Stimulated activated naive CD8-positive, alpha-beta T cell treated with anti-CD3 and anti-CD28 coated beads, Interleukin-15, Interleukin-2, amounts not matched to agents 100 U/mL and 50 U/mL, for 24 hours (primary cell): Measurements from ENCODE around the gene C1orf74.

ENCODE experiments used
- ATAC-seq: fragments of 150-1000 bp; cut with Tn5 transposase; one replicate; pipeline ENCODE4 v1.10.0; 2021
- DNase-seq: peaks from one replicate; pipeline ENCODE4 v3.0.0; 2021

The C1orf74 gene

GRCh38 chr1:209784265-209785169, at the start of gene C1orf74:
Gene C1orf74 (minus strand): TSS chr1:209784559. CDS start chr1:209783634, 925 bp downstream.
- ATAC-seq (peak; percentile 97), DNase-seq (peak; percentile 100)

- ATAC-seq (no peak), DNase-seq (no peak)
These were observed 47.3 kb upstream of the C1orf74 start for GRCh38 chr1:209831615-209832014.

GRCh38 chr1:209830722-209831121, 46.4 kb upstream of the C1orf74 start:
- no peak for DNase-seq
- ATAC-seq, result no peak

GRCh38 chr1:209829716-209830115, 45.4 kb upstream of the C1orf74 start:
- ATAC-seq (no peak), DNase-seq (no peak)

GRCh38 chr1:209827384-209828262, 43.3 kb upstream of the C1orf74 start, which contains the start of gene UTP25:
Gene UTP25 (plus strand): TSS chr1:209827972. CDS start chr1:209828064, 92 bp downstream.
- peak; percentile 92 for DNase-seq
- ATAC-seq, result peak; percentile 90

- ATAC-seq (no peak), DNase-seq (no peak)
These were observed 41.5 kb upstream of the C1orf74 start for GRCh38 chr1:209825591-209826434.

GRCh38 chr1:209823143-209824041, 39.0 kb upstream of the C1orf74 start:
- ATAC-seq (peak; percentile 45), DNase-seq (no peak)

GRCh38 chr1:209822706-209823105, 38.3 kb upstream of the C1orf74 start:
- DNase-seq (no peak), ATAC-seq (no peak)

- DNase-seq (no peak), ATAC-seq (no peak)
These were observed 36.6 kb upstream of the C1orf74 start for GRCh38 chr1:209820986-209821385.

- DNase-seq, result no peak
- ATAC-seq, result no peak
These were observed 34.7 kb upstream of the C1orf74 start for GRCh38 chr1:209819058-209819457.

- DNase-seq, result no peak
- no peak for ATAC-seq
These were observed 33.3 kb upstream of the C1orf74 start for GRCh38 chr1:209817691-209818090.

- DNase-seq (no peak), ATAC-seq (no peak)
These were observed 32.6 kb upstream of the C1orf74 start for GRCh38 chr1:209816923-209817322.

GRCh38 chr1:209815931-209816341, 31.6 kb upstream of the C1orf74 start:
- DNase-seq, result peak; percentile 18
- ATAC-seq, result peak; percentile 63

- ATAC-seq, result peak; percentile 24
- DNase-seq, result no peak
These were observed 31.1 kb upstream of the C1orf74 start for GRCh38 chr1:209815490-209815889.

- ATAC-seq, result no peak
- DNase-seq, result no peak
These were observed 29.5 kb upstream of the C1orf74 start for GRCh38 chr1:209813902-209814301.

- ATAC-seq, result no peak
- DNase-seq, result no peak
These were observed 26.4 kb upstream of the C1orf74 start for GRCh38 chr1:209810783-209811182.

- DNase-seq (no peak), ATAC-seq (no peak)
These were observed 25.3 kb upstream of the C1orf74 start for GRCh38 chr1:209809611-209810010.

GRCh38 chr1:209808059-209808581, 23.8 kb upstream of the C1orf74 start:
- DNase-seq (no peak), ATAC-seq (no peak)

GRCh38 chr1:209807509-209807908, 23.1 kb upstream of the C1orf74 start:
- DNase-seq (no peak), ATAC-seq (no peak)
